SK-N-DZ (cell line): ENCODE data around the gene PRAMEF15.

ENCODE experiments used
- small RNA-seq, 2 experiments: library from RNA; depleted of rRNA; stranded (forward); fragments of <200 nt; gene quantifications; one replicate each; pipeline ENCODE3, GENCODE V24; 2014

The PRAMEF15 gene

Small RNA genes within 50 kb of the gene (small RNA-seq; reads per million reads assigned to genes)
- 0 reads per million in 2 experiments for gene RNU6-771P
